ENCODE results near the gene ARHGEF16.

ARHGEF16 gene

DNA sequence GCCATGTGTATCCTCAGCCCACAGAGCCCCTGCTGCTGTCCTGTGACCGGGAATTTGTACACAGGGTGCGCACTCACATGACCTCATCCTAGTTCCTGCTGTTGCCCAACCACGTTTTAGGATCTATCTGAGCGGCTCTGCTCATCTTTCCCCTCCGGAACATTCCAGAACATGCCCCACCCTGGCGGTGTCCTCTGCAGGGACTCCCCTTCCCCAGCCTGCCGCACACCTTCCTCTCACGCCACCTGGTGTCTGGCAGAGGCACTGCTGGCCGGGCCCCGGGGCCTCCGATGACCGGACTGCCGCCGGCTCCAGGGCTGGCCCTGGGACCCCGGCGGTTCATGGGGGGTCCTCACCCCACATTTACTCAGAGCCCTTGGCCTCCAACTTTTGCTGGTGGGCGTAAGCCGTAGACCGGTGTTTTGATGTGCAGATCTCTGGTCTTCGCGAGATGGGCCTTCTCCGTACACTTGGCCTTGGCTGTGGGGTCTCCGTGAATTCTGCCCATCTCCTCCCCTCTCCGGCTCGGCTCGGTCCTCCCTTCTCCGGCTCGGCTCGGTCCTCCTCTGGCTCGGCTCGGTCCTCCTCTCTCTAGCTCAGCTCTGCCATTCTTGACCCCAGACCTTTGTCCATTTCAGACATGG lies 29.5 kb downstream of the ARHGEF16 start:
- DNase-seq = peak in 1 of 2 experiments; percentile 14

DNA sequence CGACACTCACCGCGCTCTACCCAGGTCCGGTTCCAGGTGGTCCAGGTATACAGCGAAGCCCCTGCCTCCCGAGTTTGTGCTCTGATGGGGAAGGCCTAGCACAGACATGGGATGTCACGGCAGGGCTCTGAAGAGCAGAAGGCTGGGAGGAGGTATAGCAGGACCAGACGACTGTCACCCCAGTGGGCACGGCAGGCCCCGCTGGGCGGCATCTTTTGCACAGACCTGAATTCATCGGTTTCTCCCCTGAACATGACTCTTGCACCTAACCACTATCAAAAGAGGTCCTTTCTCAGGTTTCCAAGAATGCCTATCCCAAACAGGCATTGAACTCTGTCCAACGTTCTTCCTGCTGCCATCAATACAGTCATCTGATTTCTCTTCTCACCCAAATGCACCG lies 30.6 kb downstream of the ARHGEF16 start:
- DNase-seq = no peak

DNA sequence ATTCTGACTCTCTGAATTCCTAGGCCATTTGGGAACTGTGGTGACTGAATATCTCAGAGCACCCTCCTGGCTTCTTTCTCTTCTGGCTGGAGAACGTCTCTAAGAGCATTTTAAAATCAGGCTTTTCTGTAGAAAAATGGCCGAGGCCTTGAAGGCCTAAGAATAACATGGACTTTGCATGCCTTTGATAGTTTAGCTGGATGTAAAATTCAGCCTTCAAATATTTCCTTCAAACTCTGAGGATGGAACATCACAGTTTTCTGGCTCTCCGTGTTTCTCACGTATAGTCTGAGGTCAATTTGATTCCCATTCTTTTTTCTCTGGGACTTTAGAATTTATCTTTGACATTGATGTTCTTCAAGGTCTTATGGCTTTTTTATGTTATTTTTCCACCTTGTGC lies 34.0 kb downstream of the ARHGEF16 start:
- DNase-seq = no peak

DNA sequence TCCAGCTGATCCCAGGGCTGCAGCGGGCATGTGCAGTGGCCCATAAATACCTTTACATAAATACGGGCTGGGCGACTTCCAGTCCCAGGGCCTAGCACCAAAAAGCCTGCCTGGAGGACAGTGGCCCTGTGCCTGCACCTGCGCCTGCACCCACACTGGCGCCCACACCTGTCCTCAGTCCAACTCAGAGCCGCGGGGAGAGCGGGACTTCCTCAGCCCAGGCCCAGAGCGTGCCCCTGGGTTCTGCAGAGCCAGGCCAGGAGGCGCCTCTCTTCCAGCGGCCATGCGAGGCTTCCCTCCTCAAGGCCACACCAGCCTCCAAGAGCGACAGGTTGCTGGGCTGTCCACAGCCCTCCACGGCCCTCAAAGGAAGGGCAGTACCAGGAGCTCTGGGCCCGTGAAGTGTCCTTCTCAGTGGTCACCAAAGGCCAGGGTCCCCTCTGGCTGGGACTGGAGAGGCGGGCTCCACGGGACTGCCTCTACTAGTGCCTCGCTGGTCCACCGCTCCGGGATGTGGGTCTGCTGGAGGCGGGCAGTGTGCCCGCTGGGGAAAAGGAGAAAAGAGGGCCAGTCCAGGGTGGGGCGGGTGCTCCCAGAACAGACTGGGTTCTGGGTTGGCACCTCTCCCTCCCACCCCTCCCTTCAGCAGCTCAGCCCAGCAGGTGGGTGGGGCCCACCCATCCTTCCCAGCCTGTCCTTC lies 35.7 kb downstream of the ARHGEF16 start:
- DNase-seq = no peak

DNA sequence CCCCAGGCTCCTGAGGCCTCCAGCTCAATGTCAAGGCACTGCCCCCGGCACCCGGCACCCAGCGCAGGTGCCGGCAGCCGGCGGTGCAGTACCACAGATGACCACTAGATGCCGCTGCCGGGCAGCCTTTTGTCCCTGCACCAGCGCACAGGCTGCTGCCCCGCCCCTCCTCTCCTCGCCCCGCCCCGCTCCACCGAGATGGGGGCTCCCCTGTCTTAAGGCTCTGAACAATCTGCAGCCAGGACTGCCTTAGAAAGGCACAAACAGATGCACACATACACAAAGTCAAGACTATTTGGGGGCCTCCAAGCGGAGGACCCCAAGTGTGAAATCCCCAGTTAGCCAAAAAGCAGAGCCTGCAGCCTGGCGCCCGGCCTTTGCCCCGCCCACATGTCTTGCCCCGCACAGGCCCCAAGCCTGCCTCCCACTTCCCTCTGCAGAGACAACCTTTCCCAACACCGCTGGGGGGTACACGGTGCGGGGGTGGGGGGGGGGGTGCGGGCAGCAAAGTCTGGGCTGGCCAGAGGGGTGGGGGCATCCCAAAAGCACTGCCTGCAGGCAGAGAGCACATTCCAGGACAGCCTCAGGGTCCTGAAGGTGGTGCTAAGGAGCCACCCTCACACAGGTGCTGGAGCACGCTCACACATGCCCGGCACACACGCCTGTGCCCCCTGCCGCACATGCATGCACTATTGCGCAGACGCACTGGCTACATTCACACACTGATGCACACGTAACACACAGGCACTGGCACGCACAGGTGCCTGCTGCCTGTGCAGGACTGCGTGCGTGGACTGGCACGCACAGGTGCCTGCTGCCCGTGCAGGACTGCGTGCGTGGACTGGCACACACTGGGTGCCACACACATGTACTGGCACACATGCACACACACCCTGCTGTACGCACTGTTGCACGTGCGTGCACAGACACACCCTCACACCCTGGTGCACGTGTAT lies 37.1 kb downstream of the ARHGEF16 start:
- DNase-seq = peak; percentile 62 to 68

DNA sequence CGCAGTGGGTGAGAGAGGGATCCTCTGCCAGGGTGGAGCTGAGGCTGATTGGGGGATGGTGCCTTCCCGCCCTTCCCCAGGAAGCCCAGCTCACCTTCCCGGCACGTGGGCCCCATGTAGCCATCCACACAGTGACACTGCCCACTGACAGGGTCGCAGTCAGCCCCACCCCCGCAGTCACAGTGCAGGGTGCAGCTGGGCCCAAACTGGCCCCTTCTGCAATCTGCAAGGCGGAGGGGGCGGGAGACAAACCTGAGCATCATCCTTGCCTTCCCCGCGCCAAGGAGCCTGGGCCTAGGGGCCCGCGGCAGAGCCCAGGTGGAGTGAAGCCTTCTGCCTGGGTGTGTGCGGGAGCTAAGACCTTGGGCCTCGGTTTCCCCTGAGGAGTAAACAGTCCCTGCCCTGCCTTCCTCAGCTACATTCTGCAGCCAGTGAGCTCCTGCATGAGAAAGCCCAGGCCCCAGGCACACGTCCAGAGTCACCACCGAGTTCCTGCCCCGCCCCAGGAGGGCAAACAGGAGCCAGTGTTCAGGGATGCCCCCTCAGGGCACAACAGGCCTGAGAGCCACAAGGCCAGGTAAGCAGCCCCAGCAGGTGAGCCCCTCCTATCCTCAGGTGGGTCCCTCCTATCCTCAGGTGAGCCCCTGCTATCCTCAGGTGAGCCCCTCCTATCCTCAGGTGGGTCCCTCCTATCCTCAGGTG lies 38.2 kb downstream of the ARHGEF16 start:
- DNase-seq = no peak

DNA sequence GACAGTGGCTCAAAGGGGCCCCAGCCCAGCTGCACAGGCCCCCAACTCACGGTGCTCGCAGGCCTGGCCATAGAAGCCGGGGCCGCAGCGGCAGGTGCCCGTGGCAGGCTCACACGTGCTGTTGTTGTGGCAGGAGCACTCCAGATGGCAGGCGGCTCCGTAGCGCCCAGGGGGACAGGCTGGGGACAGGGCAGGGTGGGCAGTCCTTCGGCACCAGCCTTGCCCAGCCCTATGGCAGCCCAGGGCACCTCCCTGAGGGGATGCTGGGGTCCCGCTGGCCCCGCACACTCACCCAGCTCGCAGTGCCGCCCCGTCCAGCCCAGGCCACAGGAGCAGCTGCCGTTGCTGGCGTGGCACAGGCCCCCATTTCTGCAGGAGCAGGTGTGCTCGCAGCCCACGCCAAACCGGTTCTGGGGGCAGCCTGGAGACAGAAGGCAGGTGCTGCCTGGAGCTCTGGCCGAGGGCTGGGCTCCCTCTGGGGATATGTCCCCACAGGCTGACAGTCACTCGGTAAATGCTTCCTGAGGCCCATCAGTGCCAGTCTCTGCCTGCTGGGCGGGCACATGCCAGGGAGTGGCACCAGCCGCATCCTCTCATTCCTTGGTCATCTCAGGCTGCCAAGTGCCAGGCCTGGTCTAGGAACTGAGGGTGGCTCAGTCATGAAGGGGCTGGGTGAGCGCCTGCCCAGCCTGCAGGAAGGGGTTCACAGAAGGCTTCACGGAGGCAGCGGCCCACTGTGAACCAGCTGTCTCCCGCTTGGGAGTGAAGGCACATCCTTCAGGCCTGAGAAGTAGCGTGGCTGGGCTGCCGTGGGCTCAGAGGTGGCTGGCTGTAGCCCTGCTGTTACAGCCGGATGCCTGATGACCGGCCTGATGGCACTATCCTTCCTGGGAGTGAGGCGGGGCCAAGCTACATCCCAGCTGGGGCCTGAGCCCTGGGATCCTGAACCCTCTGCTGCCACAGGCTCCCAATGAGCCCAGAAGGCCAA lies 40.1 kb downstream of the ARHGEF16 start:
- DNase-seq = no peak

DNA sequence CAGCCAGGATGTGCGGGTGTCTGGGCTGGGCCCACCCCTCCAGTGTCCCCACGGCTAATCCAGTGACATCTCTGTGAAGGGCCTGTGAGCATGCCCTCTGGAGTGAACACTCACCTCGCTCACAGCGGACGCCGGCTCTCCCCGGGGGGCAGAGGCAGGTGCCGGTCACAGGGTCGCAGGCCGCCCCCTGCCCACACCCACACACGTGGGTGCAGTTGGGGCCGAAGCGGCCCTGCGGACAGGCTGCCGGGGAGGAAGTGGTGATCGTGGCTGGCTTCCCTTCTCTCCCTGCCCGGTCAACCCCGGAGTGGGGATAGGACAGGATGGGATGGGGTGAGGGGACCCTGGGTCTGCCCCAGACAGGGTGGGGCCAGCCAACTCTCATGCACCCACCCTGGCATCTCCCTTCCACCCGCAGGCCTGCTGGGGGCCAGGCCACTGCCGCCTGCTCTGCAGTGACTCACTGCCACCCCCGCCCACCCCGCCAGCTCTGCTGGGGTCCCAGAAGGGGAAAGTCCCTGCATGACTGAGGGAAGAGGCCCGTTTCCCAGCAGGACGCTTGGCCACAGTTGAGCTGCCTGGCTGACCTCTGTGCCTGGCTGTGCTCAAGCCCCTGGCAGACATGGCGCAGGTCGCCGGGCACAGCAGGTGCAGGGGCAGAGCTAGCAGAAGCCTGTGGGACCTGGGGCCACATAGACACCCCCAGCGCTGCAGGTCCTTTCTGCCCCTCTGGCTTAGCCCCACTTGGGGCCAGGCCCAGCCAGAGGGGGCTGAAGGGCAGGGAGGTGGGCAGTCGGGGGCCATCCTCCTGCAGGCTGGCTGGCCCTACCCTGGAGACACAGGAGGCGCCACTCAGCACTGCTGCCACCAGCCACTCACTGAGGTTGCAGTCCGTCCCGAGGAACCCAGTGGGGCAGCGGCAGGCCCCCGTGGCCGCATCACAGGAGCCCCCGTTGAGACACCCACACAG lies 41.6 kb downstream of the ARHGEF16 start:
- DNase-seq = no peak

DNA sequence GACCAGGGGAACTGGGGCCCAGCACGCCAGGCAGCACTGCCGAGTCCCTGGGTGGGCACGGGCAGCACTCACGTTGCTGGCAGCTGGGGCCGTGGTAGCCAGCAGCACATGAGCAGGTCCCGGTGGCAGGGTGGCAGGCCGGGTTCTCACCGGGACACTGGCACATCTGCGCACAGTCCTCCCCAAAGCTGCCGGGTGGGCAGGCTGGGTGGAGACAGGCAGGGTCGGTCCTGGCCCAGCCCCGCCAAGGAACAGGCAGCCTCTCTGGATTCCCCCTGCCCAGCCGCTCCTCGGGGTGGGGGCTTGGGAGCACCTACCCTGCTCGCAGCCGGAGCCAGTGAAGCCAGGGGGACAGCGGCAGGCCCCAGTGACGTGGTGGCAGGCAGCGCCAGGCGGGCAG lies 42.5 kb downstream of the ARHGEF16 start:
- no peak for DNase-seq

DNA sequence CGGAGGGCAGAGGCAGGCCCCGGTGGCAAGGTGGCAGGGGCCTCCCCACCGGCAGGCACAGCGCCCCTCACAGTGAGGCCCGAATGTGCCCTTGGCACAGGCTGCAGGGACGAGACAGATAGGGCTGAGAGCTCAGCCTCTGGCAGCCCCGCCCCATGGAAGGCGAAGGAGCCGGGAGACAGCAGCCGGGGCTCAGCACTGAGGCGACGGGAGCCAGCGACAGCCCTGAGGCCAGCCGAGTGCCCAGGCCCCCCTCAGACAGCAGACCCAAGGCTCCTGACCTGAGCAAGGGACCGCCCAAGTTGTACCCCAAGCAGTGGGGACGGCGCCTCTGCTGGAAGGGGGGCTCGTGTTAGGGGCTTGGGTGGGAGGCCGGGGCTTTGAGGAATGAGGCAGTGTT lies 43.1 kb downstream of the ARHGEF16 start:
- no peak for DNase-seq

DNA sequence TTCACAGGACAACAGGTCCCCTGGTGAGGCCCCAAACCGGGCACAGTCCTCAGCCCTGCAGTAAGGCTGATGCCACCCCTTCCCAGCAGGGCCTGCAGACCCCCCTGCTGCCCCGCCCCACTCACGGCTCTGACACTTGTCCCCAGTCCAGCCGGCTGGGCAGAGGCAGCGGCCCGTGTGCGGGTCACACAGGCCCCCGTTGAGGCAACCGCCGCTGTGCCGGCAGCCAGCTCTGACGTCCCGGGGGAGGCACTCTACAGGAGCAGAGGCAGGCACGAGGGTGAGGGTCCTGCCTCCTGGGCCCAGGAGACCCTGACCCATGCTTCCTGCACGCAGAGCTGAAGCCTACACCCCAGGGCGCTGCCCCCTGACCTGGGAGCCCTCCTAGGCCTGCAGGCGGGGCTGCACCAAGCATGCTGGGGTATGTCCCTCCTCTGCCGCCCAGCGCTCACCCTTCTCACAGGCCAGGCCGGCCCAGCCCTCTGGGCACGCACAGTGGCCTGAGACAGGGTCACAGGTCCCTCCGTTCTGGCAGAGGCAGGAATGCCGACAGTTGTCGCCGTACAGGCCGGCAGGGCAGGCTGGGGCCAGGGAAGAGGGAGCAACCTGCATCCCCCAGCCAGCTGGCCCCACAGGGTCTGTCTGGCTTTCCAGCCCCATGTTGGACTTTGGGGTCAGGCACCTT lies 43.9 kb downstream of the ARHGEF16 start:
- DNase-seq = no peak

DNA sequence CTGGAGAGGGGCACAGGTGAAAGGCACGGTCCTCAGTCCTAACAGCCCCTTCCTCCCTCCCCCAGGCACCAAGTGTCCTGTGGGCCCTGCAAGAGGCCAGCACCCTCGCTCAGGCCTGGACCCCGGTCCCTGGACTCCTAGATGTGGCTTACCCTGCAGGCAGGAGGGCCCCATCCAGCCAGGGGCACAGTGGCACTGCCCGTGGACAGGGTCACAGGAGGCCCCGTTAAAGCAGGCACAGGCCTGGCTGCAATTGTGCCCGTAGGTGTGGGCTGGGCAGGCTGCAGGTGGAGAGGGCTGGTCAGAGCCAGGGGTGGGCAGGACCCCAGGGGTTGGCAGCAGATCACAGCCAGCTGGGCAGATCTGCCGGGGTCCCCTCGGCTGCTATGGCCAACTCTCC lies 44.5 kb downstream of the ARHGEF16 start:
- DNase-seq = no peak

DNA sequence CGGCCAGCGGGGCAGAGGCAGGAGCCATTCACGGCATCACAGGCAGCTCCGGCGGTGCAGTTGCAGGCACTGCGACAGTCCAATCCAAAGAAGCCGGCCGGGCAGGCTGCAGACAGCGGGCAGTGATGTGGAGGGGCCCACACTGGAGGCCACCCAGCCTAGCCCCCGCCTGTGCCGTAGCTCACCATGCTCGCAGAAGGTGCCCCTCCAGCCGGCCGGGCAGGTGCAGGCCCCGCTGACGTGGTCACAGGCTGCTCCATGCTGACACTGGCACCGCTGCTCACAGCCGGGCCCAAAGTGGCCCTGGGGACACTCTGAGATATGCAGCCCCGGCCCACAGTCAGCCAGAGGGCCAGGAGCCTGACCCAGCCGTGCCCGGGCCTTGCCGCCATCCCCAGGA lies 45.1 kb downstream of the ARHGEF16 start:
- no peak for DNase-seq

DNA sequence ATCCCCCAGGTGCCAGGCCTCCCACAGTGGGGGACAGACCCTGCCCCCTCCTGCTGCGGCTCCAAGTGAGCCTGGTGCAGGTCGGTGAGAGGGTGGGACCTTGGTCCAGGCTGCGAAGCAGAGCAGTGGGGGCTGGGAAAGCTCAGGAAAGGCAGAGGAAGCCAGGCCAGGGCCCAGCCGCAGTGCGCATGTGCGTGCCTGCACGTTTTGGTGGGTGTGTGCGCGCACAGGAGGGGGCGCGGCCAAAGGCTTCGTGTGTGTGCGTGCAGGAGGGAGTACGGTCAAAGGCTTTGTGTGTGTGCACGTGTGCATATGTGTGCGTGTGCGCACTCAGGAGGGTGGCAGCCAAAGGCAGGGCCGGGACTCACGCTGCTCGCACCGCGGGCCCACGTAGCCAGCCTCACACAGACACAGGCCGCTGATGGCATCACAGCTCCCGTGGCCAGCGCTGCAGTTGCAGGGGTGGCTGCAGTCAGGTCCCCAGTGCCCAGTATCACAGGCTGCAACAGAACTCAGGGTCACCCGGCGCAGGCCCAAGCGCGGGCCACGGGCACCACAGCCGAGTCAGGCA lies 45.9 kb downstream of the ARHGEF16 start:
- no peak for DNase-seq

DNA sequence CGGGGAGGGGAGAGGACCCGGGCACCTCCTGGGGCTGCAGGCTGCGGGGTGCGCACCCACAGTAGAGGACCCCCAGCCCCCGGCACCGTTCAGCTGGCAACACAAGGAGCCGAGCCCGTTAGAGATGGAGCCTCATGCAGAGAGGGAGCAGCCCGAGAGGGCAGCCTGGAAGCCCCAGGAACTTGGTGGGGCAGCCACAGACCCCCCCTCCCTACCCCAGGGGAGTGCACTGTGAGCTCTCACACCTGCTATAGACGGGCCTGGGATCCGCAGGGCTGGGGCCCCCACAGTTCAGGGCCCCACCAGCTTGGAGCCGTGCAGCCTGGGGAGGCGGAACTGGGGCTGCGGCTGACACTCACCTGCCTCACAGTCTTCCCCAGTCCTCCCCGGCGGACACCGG lies 47.0 kb downstream of the ARHGEF16 start:
- DNase-seq = no peak

DNA sequence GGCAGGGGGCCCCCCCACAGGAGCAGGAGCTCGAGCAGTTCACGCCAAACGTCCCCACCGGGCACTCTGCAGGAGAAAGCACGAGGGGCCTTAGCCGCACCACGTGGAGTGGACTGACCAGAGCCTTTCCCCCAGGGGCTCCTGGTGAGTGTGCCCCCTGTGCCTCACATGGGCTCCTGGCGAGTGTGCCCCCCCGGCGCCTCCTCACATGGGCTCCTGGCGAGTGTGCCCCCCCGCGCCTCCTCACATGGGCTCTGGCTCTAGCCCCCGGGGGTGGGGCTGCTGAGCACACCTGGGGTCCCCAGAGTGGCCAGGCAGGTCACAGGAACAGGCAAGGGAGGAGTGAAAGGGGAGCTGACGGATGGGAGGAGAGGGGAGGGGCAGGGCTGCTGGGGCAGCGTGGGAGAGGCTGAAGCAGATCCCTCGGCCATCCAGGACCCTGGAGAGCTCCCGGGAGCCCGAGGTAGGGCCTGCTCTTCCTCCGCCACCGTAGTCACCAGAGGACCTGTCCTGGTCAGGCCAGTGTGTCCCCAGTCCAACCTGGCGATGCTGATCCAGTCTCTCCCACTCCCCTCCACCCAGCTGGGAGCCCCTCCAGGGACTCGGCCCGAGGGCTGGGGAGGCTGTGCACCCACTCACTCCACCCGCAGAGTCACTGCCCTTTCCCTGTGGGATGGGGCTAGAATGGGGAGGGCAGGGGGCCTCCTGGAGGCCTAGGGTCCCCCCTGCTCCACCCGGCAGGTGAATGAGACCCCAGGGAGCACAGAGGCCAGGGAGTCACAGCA lies 47.6 kb downstream of the ARHGEF16 start:
- DNase-seq = no peak

DNA sequence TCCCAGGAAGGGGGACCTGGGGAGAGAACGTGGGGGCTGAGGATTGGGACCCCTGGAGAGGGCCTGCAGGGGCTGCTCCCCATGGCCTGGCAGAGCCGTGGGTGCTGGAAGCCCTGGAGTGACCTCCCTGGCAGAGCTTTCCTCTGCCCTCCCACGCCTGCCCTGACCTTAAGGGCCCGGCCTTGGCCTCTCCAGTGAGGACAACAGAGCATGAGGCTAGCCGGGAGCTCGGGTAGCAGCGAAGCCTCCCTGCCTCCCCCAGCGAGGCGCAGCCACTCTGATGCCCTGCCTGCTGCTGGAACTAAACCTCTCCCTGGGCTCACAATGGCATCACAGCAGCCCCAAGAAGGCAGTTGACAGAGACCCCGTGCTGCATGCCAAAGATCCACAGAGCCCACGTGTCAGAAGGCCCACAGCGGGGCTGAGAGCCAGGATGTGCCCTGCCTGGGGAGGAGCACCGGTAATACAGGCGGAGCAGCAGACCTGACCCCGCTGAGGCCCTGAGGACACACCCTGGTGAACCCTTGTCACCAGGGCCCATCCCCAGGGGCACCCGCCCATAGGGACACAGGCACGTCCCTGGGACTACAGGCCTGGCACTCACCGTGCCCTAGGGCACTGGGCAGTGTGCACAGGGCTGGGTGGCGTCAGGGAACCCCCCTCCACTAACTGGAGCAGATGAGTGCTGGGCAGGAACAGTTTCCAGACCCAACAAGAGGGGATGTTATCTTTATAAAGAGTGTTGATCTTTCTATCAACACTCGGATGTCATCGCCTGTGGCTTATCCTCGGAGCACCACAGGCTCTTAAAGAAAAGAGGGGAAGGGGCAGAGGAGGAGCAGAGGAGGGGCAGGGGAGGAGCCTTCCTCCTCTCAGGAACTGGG lies 48.4 kb downstream of the ARHGEF16 start:
- DNase-seq = no peak

DNA sequence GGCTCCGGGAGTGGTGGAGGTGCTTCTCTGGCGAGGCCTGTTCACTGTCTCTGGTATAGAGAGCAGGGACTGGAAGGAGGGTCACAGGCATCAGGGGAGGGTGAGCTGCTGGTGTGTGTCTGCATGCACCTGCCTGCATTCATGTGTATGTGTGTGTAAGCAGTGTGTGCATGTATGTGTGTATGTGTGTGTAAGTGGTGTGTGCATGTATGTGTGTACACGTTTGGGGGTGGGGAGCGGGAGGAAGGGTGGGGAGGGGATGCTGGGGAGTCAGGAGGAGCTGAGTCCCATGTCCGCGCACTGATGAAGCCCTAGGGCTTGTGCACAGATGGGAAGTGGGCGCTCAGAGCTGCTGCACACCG lies 49.0 kb downstream of the ARHGEF16 start:
- DNase-seq = no peak
